Mesendoderm (in vitro differentiated cells): ENCODE measurements around the gene SNX27.
"Not testable (repeated sequence)": the region's sequence is repeated elsewhere in the genome, so short reads cannot be mapped to it uniquely, and the experiment has no call there.

ENCODE experiments used
- DNase-seq: peaks from one replicate; pipeline ENCODE4 v3.0.0; 2013
- H2AK5ac ChIP-seq: 2 replicates; pipeline ENCODE4 v1.6.1; 2013; ENCODE audit warnings: low read length, inconsistent platforms
- H2BK120ac ChIP-seq: 2 replicates; pipeline ENCODE4 v1.6.1; 2013; ENCODE audit warnings: low read depth, mild to moderate bottlenecking, low read length, moderate library complexity, mixed read lengths
- H2BK15ac ChIP-seq: replicated peaks from 2 replicates; pipeline ENCODE4 v1.6.1; 2013; ENCODE audit warnings: low read depth, mild to moderate bottlenecking, moderate library complexity
- H2BK5ac ChIP-seq: 2 replicates; pipeline ENCODE4 v1.6.1; 2013; ENCODE audit warnings: low read length, inconsistent platforms
- H3K18ac ChIP-seq: 2 replicates; pipeline ENCODE4 v1.6.1; 2013; ENCODE audit warnings: mild to moderate bottlenecking, low read length, mixed read lengths
- H3K23ac ChIP-seq: one replicate; pipeline ENCODE4 v1.6.1; 2013; ENCODE audit warnings: low read length
- H3K27ac ChIP-seq: 2 replicates; pipeline ENCODE4 v1.5.1; 2013; ENCODE audit warnings: low read depth, mild to moderate bottlenecking, inconsistent platforms, low read length, moderate library complexity
- H3K27me3 ChIP-seq: 2 replicates; pipeline ENCODE4 v1.6.1; 2013; ENCODE audit warnings: low read length, control low read depth, mild to moderate bottlenecking, inconsistent platforms; ENCODE audit not compliant: insufficient read depth, poor library complexity
- H3K36me3 ChIP-seq: 2 replicates; pipeline ENCODE4 v1.6.1; 2013; ENCODE audit warnings: low read length, inconsistent platforms; ENCODE audit not compliant: control insufficient read depth, insufficient read depth
- H3K4ac ChIP-seq: one replicate; pipeline ENCODE4 v1.6.1; 2013; ENCODE audit warnings: low read depth, mild to moderate bottlenecking, low read length, moderate library complexity
- H3K4me1 ChIP-seq: 2 replicates; pipeline ENCODE4 v1.6.1; 2013; ENCODE audit warnings: low read depth, low read length, inconsistent platforms; ENCODE audit not compliant: control insufficient read depth
- H3K4me2 ChIP-seq: 2 replicates; pipeline ENCODE4 v1.6.1; 2013; ENCODE audit warnings: low read length
- H3K4me3 ChIP-seq: 2 replicates; pipeline ENCODE4 v1.5.1; 2013; ENCODE audit warnings: mild to moderate bottlenecking, low read length
- H3K56ac ChIP-seq: one replicate; pipeline ENCODE4 v1.6.1; 2013; ENCODE audit warnings: low read length
- H3K79me1 ChIP-seq: 2 replicates; pipeline ENCODE4 v1.6.1; 2013; ENCODE audit warnings: low read length, inconsistent platforms
- H3K79me2 ChIP-seq: 2 replicates; pipeline ENCODE4 v1.6.1; 2013; ENCODE audit warnings: mild to moderate bottlenecking, low read length; ENCODE audit not compliant: control insufficient read depth, insufficient read depth
- H3K9ac ChIP-seq: 2 replicates; pipeline ENCODE4 v1.6.1; 2013; ENCODE audit warnings: low read length, inconsistent platforms
- H4K5ac ChIP-seq: one replicate; pipeline ENCODE4 v1.6.1; 2013; ENCODE audit warnings: low read length
- H4K8ac ChIP-seq: one replicate; pipeline ENCODE4 v1.6.1; 2013; ENCODE audit warnings: low read depth, mild to moderate bottlenecking, control low read depth, low read length, moderate library complexity
- WGBS: extraction: QIAGEN DNeasy Blood & Tissue Kit; methylation state at CpG from one replicate; pipeline ENCODE4 v1.1.7; 2013; ENCODE audit warnings: low lambda C conversion rate, missing lambda C conversion rate; ENCODE audit not compliant: insufficient coverage; ENCODE audit errors: extremely low coverage; 5-methylcytosine and 5-hydroxymethylcytosine counted together

SNX27 gene

GRCh38 chr1:151729966-151730291, 118.1 kb downstream of the SNX27 start:
- WGBS: no CpG with 5 or more reads among the region's 4 CpGs
- H2BK5ac ChIP-seq: no peak overlapping the region
- no peak overlapping the region for H4K5ac ChIP-seq
- H3K36me3 ChIP-seq: no peaks in the 10 kb centered on the region
- no peak overlapping the region for H4K8ac ChIP-seq
- no peak overlapping the region for H3K56ac ChIP-seq
- H3K79me1 ChIP-seq: no peaks in the 10 kb centered on the region
- H3K23ac ChIP-seq: no peak overlapping the region
- H3K79me2 ChIP-seq: no peaks in the 10 kb centered on the region
- DNase-seq: no peak
- peaks cover 1% of the 10 kb centered on the region for H3K4me1 ChIP-seq
- no peak overlapping the region for H2BK15ac ChIP-seq
- no peak overlapping the region for H2BK120ac ChIP-seq
- no peak overlapping the region for H2AK5ac ChIP-seq
- no peak overlapping the region for H3K9ac ChIP-seq
- no peak overlapping the region for H3K4me3 ChIP-seq
- no peak overlapping the region for H3K18ac ChIP-seq
- H3K27ac ChIP-seq: no peak overlapping the region
- H3K4ac ChIP-seq: no peak overlapping the region
- no peaks in the 10 kb centered on the region for H3K27me3 ChIP-seq
- H3K4me2 ChIP-seq: no peak overlapping the region

- WGBS: no CpG with 5 or more reads among the region's 3 CpGs
- no peak overlapping the region for H3K4me3 ChIP-seq
- DNase-seq: no peak
Measured at GRCh38 chr1:151733126-151733525, 121.3 kb downstream of the SNX27 start.

GRCh38 chr1:151733995-151734394, 122.1 kb downstream of the SNX27 start:
- not testable (repeated sequence) for H3K79me1 ChIP-seq, H3K4me3 ChIP-seq, H3K4me2 ChIP-seq, H3K56ac ChIP-seq, H3K79me2 ChIP-seq, DNase-seq, H2BK120ac ChIP-seq, H3K4me1 ChIP-seq, H2BK5ac ChIP-seq, H3K36me3 ChIP-seq, H4K5ac ChIP-seq, H2BK15ac ChIP-seq, H2AK5ac ChIP-seq, H3K18ac ChIP-seq, H3K27me3 ChIP-seq, H4K8ac ChIP-seq, H3K9ac ChIP-seq, H3K23ac ChIP-seq, H3K27ac ChIP-seq, H3K4ac ChIP-seq
- no CpG with 5 or more reads among the region's 9 CpGs for WGBS

More at GRCh38 chr1:151733126-151733525, 121.3 kb downstream of the SNX27 start:
- H3K79me1 ChIP-seq: no peaks in the 10 kb centered on the region
- no peak overlapping the region for H3K18ac ChIP-seq
- H3K56ac ChIP-seq: no peak overlapping the region
- no peaks in the 10 kb centered on the region for H3K36me3 ChIP-seq
- H3K23ac ChIP-seq: no peak overlapping the region
- no peak overlapping the region for H2BK15ac ChIP-seq
- no peaks in the 10 kb centered on the region for H3K79me2 ChIP-seq
- H3K9ac ChIP-seq: no peak overlapping the region
- no peak overlapping the region for H4K5ac ChIP-seq
- no peak overlapping the region for H2BK5ac ChIP-seq
- no peaks in the 10 kb centered on the region for H3K27me3 ChIP-seq
- H2AK5ac ChIP-seq: no peak overlapping the region
- no peak overlapping the region for H3K4ac ChIP-seq
- no peak overlapping the region for H3K27ac ChIP-seq
- no peak overlapping the region for H3K4me2 ChIP-seq
- no peak overlapping the region for H2BK120ac ChIP-seq
- no peak overlapping the region for H4K8ac ChIP-seq
- H3K4me1 ChIP-seq: peaks cover under 1% of the 10 kb centered on the region

GRCh38 chr1:151737026-151737425, 125.2 kb downstream of the SNX27 start:
- Histone ChIP-seq H3K56ac (no peak overlapping the region), H4K8ac (no peak overlapping the region), H4K5ac (no peak overlapping the region), H3K4ac (no peak overlapping the region), H3K4me1 (no peaks in the 10 kb centered on the region), H2BK15ac (no peak overlapping the region), H3K18ac (no peak overlapping the region), H3K4me2 (no peak overlapping the region), H2AK5ac (no peak overlapping the region), H3K23ac (no peak overlapping the region), H3K9ac (no peak overlapping the region), H3K27me3 (no peaks in the 10 kb centered on the region), H3K27ac (no peak overlapping the region), H2BK5ac (no peak overlapping the region), H3K4me3 (no peak overlapping the region), H3K79me1 (no peaks in the 10 kb centered on the region), H3K79me2 (no peaks in the 10 kb centered on the region), H3K36me3 (no peaks in the 10 kb centered on the region), H2BK120ac (no peak overlapping the region)
- no peak for DNase-seq
- WGBS: no CpG with 5 or more reads among the region's 2 CpGs

- DNase-seq: peak; percentile 10
- H3K79me1 ChIP-seq: no peaks in the 10 kb centered on the region
- H2AK5ac ChIP-seq: no peak overlapping the region
- no peak overlapping the region for H3K4ac ChIP-seq
- H3K23ac ChIP-seq: no peak overlapping the region
- H4K5ac ChIP-seq: no peak overlapping the region
- no peak overlapping the region for H3K9ac ChIP-seq
- no peak overlapping the region for H3K18ac ChIP-seq
- no peak overlapping the region for H3K27ac ChIP-seq
- no peaks in the 10 kb centered on the region for H3K79me2 ChIP-seq
- H2BK120ac ChIP-seq: no peak overlapping the region
- no peak overlapping the region for H3K4me3 ChIP-seq
- H2BK5ac ChIP-seq: no peak overlapping the region
- no peaks in the 10 kb centered on the region for H3K4me1 ChIP-seq
- H3K4me2 ChIP-seq: no peak overlapping the region
- H3K36me3 ChIP-seq: no peaks in the 10 kb centered on the region
- H2BK15ac ChIP-seq: no peak overlapping the region
- no peak overlapping the region for H4K8ac ChIP-seq
- no peaks in the 10 kb centered on the region for H3K27me3 ChIP-seq
- H3K56ac ChIP-seq: no peak overlapping the region
Measured at GRCh38 chr1:151737479-151737878, 125.6 kb downstream of the SNX27 start.

GRCh38 chr1:151739590-151740355, 127.9 kb downstream of the SNX27 start:
- Histone ChIP-seq H4K8ac (no peak overlapping the region), H3K4me1 (no peaks in the 10 kb centered on the region), H3K79me2 (no peaks in the 10 kb centered on the region), H2BK120ac (no peak overlapping the region), H2BK5ac (no peak overlapping the region), H3K36me3 (no peaks in the 10 kb centered on the region), H3K9ac (no peak overlapping the region), H3K4me2 (no peak overlapping the region), H3K27ac (no peak overlapping the region), H3K23ac (no peak overlapping the region), H3K4me3 (no peak overlapping the region), H3K27me3 (no peaks in the 10 kb centered on the region), H4K5ac (no peak overlapping the region), H3K79me1 (no peaks in the 10 kb centered on the region), H2BK15ac (no peak overlapping the region), H3K4ac (no peak overlapping the region), H3K56ac (no peak overlapping the region), H2AK5ac (no peak overlapping the region), H3K18ac (no peak overlapping the region)
- no CpG with 5 or more reads among the region's 3 CpGs for WGBS
- peak; percentile 52 for DNase-seq
